K562 (cell line): Measurements from ENCODE around the gene BCAM. TPM values are rescaled to one million over a fixed set of nuclear protein-coding genes. Genes with fewer than 3 reads are reported as not detected.

Source experiments
- ATF2 ChIP-seq: sonication (generic); formaldehyde crosslinking; IDR thresholded peaks from 2 replicates; pipeline ENCODE4 v1.8.1; 2022; ENCODE audit warnings: missing genetic modification reagents
- C11orf30 ChIP-seq: fragments of 450-650 bp; IDR thresholded peaks from 2 replicates; pipeline ENCODE4 v1.6.1; 2016; ENCODE audit warnings: low read depth, mild to moderate bottlenecking
- CBFA2T3 ChIP-seq: fragments of 450-650 bp; IDR thresholded peaks from 2 replicates; pipeline ENCODE4 v1.6.1; 2017
- DLX4 ChIP-seq: fragments of 250-450 bp; sonication (Bioruptor Pico); IDR thresholded peaks from 2 replicates; pipeline ENCODE4 v1.6.1; 2021; ENCODE audit warnings: mild to moderate bottlenecking
- KDM5B ChIP-seq: fragments of 200-600 bp; sonication (generic); IDR thresholded peaks from 2 replicates; pipeline ENCODE4 v1.6.1; 2012; ENCODE audit warnings: low read depth, mild to moderate bottlenecking, moderate library complexity, low read length, control low read depth, inconsistent platforms; ENCODE audit not compliant: insufficient replicate concordance
- KLF10 ChIP-seq: fragments of 250-450 bp; sonication (Bioruptor Pico); IDR thresholded peaks from 2 replicates; pipeline ENCODE4 v1.6.1; 2021; ENCODE audit warnings: matching md5 sums
- MED1 ChIP-seq: sonication (generic); formaldehyde crosslinking; IDR thresholded peaks from 2 replicates; pipeline ENCODE4 v1.8.1; 2023; ENCODE audit warnings: missing genetic modification reagents, borderline replicate concordance
- PHF20 ChIP-seq: fragments of 450-650 bp; IDR thresholded peaks from 2 replicates; pipeline ENCODE4 v1.6.1; 2018; ENCODE audit not compliant: partially characterized antibody
- SMAD3 ChIP-seq: fragments of 450-650 bp; formaldehyde crosslinking; conservative IDR thresholded peaks from 2 replicates; pipeline ENCODE4 v1.4.0; 2020; ENCODE audit warnings: mild to moderate bottlenecking
- THRA ChIP-seq: fragments of 450-650 bp; IDR thresholded peaks from 2 replicates; pipeline ENCODE4 v1.6.1; 2017; ENCODE audit warnings: mild to moderate bottlenecking, moderate library complexity
- ZBTB11 ChIP-seq, 3 experiments: fragments of 200-800 bp in 1 of 3; fragments of 250-450 bp in 1 of 3; fragments of 450-650 bp in 1 of 3; sonication (Bioruptor Pico) in 1 of 3; sonication (Bioruptor generic) in 1 of 3; formaldehyde crosslinking in 1 of 3; IDR thresholded peaks; 2 replicates each; pipeline versions ENCODE4 v1.6.1 to v1.8.0; 2016 to 2022; ENCODE audit warnings: mild to moderate bottlenecking in 2 of 3, missing genetic modification characterization in 2 of 3, missing compliant biosample characterization in 1 of 3, moderate library complexity in 1 of 3
- ZKSCAN3 ChIP-seq: fragments of 250-450 bp; sonication (Bioruptor Pico); IDR thresholded peaks from 2 replicates; pipeline ENCODE4 v1.4.0; 2020
- ZNF124 ChIP-seq: sonication (generic); formaldehyde crosslinking; IDR thresholded peaks from 2 replicates; pipeline ENCODE4 v1.8.1; 2022; ENCODE audit warnings: missing genetic modification reagents
- ZZZ3 ChIP-seq: fragments of 450-650 bp; IDR thresholded peaks from 2 replicates; pipeline ENCODE4 v1.6.1; 2016; ENCODE audit warnings: antibody characterized with exemption, mild to moderate bottlenecking, moderate library complexity
- polyA plus RNA-seq, 8 experiments: library from polyadenylated mRNA; depleted of rRNA in 4 of 8; stranded (reverse) in 5 of 8; unstranded in 3 of 8; fragments of >200 nt; fragmentation: Nextera tagmentation in 2 of 8; fragmentation: Illumina TruSeq in 1 of 8; extraction: Ambion mirVana in 2 of 8; extraction: Trizol in 1 of 8; gene quantifications; 2 replicates each; pipeline versions ENCODE4 v1.2.1 to v1.2.3, GENCODE V29; 2011 to 2014; ENCODE audit warnings: inconsistent platforms in 1 of 8, missing spikeins in 1 of 8
- total RNA-seq, 7 experiments: library from RNA; depleted of rRNA in 6 of 7; stranded (reverse); fragments of >200 nt in 6 of 7; fragmentation: Illumina TruSeq in 2 of 7; extraction: Trizol in 2 of 7; gene quantifications; 2 replicates each; pipeline versions ENCODE4 v1.2.1 to v1.2.3, GENCODE V29; 2011 to 2021; ENCODE audit warnings: low replicate concordance in 1 of 7
- TF ChIP-seq, protein P1 (sequence below): fragments of 250-450 bp; sonication (Bioruptor Pico); IDR thresholded peaks from 2 replicates; pipeline ENCODE4 v1.4.0; 2020; ENCODE audit warnings: mild to moderate bottlenecking, moderate library complexity, borderline replicate concordance

The BCAM gene
- total and polyA plus RNA-seq, 9 of the 15 experiments (the other 6 are each of a cell fraction or from before 2014, with no cell fraction given): 0.07 to 1.3 (median 0.33) TPM; not detected in 2

DNA sequence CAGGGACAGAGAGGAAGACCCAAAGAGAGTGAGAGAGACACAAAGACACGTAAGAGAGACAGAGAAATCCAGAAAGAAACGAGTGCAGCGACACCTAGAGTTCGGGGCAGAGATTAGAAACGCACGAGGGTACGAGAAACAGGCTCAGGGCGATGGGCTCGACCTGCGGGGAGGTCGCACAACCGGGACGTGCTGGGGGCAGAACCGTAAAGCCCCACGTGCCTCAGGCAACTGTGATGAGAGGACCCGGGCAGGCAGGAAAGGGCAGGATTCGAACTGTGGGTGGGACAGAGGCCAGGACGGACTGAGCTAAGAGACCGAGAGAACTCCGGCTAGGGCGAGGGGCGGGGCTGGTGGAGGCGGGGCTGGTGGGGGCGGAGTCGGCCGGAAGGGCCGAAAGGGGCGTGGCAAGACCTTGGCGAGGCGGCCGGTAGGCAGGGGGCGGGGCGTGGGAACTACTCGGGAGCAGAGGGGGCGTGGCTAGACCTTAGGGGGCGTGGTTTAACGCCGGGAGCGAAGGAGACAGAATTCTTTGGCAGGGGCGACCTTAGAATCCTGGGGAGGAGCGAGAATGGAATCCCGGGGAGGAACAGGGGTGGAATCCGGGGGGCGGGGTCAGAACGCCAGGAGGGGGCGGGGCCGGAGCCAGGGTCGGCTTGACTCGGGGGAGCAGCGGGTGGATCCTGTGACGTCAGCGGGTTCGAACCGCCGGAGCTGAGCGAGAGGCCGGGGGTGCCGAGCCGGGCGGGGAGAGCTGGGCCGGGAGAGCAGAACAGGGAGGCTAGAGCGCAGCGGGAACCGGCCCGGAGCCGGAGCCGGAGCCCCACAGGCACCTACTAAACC is 36.9 kb downstream of the BCAM start, which contains the start of gene NECTIN2 (continued):
- TF ChIP-seq MED1 (CRISPR knock-in tag) (no peak), ATF2 (CRISPR knock-in tag) (no peak), C11orf30 (peak; percentile 55), SMAD3 (no peak), THRA (no peak), KLF10 (no peak), ZZZ3 (no peak), DLX4 (CRISPR knock-in tag) (no peak), ZBTB11 (CRISPR knock-in tag; IDR thresholded peaks at IDR 0.05) (no peak), ZNF124 (CRISPR knock-in tag) (no peak), PHF20 (no peak), ZKSCAN3 (CRISPR knock-in tag) (no peak), CBFA2T3 (no peak), KDM5B (peak; percentile 35)
- TF ChIP-seq, protein P1, sequence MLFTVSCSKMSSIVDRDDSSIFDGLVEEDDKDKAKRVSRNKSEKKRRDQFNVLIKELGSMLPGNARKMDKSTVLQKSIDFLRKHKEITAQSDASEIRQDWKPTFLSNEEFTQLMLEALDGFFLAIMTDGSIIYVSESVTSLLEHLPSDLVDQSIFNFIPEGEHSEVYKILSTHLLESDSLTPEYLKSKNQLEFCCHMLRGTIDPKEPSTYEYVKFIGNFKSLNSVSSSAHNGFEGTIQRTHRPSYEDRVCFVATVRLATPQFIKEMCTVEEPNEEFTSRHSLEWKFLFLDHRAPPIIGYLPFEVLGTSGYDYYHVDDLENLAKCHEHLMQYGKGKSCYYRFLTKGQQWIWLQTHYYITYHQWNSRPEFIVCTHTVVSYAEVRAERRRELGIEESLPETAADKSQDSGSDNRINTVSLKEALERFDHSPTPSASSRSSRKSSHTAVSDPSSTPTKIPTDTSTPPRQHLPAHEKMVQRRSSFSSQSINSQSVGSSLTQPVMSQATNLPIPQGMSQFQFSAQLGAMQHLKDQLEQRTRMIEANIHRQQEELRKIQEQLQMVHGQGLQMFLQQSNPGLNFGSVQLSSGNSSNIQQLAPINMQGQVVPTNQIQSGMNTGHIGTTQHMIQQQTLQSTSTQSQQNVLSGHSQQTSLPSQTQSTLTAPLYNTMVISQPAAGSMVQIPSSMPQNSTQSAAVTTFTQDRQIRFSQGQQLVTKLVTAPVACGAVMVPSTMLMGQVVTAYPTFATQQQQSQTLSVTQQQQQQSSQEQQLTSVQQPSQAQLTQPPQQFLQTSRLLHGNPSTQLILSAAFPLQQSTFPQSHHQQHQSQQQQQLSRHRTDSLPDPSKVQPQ (CRISPR knock-in tag): no peak
